ENCODE data around the gene CENPT.

CENPT gene, protein sequence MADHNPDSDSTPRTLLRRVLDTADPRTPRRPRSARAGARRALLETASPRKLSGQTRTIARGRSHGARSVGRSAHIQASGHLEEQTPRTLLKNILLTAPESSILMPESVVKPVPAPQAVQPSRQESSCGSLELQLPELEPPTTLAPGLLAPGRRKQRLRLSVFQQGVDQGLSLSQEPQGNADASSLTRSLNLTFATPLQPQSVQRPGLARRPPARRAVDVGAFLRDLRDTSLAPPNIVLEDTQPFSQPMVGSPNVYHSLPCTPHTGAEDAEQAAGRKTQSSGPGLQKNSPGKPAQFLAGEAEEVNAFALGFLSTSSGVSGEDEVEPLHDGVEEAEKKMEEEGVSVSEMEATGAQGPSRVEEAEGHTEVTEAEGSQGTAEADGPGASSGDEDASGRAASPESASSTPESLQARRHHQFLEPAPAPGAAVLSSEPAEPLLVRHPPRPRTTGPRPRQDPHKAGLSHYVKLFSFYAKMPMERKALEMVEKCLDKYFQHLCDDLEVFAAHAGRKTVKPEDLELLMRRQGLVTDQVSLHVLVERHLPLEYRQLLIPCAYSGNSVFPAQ

DNA sequence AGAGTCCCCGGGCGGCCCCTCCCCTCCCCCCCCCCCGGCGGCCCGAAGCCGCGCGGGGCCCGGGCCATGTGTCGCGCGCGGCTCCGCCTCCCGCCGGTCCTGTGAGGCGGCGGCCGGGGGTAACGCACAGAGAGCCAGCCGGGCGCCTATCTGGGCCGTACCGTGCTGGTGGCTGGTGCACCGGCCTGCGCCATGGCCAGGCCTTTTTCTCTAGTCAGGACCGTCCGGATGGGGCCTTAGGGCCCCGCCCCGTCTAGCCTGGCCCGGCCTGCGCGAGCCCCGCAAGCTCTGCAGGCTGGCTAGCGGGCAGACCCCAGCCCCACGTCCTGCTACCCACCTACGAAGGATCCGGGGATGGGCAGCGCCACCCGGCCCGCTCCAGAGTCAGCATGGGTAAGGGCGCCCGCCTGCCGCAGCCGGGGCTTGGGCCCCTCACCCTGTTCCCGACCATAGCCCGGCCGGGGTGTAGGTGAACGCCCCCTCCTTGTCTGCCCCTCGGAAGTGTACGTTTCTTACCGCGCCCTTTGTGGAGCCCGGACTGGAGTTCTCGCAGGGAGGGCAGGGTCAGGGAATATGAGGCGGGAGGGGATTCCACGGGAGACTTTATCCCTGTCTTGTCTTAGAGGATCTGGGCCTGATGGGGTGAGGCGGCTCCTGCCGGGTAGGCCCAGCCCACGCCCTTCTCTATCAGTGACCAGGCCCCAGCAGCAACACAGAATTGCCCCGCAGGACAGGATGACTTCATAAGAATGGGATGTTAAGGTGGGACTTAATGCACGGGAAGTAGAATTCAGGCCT, at the start of gene CENPT:
Gene CENPT (minus strand): TSS at position 630 of the 798 bp plus-strand sequence. CDS start 13,834 bp downstream, outside the sequence.
- TF ChIP-seq, protein P1, sequence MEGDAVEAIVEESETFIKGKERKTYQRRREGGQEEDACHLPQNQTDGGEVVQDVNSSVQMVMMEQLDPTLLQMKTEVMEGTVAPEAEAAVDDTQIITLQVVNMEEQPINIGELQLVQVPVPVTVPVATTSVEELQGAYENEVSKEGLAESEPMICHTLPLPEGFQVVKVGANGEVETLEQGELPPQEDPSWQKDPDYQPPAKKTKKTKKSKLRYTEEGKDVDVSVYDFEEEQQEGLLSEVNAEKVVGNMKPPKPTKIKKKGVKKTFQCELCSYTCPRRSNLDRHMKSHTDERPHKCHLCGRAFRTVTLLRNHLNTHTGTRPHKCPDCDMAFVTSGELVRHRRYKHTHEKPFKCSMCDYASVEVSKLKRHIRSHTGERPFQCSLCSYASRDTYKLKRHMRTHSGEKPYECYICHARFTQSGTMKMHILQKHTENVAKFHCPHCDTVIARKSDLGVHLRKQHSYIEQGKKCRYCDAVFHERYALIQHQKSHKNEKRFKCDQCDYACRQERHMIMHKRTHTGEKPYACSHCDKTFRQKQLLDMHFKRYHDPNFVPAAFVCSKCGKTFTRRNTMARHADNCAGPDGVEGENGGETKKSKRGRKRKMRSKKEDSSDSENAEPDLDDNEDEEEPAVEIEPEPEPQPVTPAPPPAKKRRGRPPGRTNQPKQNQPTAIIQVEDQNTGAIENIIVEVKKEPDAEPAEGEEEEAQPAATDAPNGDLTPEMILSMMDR (IDR thresholded peaks at IDR 0.05; ENCODE audit: low read length, missing control alignments) = no peak
- peak within 1 kb of the TSS; percentile 92 for H3K4me3 ChIP-seq (replicated peaks; ENCODE audit: low read depth, low read length)
- DNase-seq (ENCODE audit: low read depth) = peak; percentile 57

DNA sequence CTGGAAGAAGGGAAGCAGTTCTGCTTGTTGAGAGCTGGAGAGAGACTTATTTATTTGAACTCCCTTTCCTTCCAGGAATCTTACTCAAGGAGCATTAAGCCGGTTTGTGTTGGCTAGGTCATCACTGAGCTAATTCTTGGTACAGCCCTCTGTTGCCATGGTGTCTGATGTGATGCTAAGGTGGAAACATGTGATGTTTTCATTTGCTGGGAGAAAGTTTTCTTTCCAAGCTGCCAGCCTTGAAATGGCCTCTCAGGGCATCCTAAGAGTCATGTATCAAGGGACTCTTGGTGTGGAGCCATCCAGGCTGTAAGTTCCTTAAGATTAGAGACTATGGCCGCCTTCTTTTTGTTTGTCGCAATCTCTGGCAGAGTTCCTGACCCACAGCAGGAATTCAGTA, 49.7 kb upstream of the CENPT start:
- H3K4me3 ChIP-seq (replicated peaks; ENCODE audit: low read depth, low read length) = no peak overlapping the region
- TF ChIP-seq, protein P1 (IDR thresholded peaks at IDR 0.05; ENCODE audit: low read length, missing control alignments) = no peak
- peak; percentile 56 for DNase-seq (ENCODE audit: low read depth)

DNA sequence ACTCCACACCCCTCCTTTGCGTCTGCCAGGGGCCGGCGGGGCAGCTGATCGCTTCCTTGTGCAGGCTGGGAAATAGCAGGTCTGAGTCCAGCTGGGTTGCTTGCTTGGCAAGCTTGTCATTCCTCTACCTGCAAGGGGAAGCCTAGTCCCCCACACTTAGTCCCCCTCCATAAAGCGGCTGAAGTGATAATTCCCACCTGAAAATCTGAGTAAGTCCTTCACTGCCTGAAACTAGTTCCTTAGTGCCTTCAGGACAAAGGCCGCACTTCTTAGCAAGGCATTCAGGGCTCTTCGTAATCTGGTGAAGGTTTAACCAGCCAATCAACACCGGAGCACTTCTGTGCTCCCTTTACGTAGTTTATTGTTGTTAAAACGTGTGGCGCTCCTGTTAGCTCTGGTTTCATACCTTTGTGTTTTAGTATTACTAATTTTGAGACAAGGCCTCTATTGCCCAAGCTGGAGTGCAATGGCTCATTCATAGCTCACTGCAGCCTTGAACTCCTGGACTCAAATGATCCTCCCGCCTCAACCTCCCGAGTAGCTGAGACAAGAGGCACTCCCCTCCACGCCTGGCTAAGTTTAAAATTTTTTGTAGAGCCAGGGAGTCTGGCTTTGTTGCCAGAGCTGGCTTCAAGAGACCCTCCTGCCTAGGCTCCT, 46.4 kb upstream of the CENPT start:
- DNase-seq (ENCODE audit: low read depth) = no peak
- TF ChIP-seq, protein P1 (IDR thresholded peaks at IDR 0.05; ENCODE audit: low read length, missing control alignments) = no peak
- H3K4me3 ChIP-seq (replicated peaks; ENCODE audit: low read depth, low read length) = peak overlapping the region; percentile 87

DNA sequence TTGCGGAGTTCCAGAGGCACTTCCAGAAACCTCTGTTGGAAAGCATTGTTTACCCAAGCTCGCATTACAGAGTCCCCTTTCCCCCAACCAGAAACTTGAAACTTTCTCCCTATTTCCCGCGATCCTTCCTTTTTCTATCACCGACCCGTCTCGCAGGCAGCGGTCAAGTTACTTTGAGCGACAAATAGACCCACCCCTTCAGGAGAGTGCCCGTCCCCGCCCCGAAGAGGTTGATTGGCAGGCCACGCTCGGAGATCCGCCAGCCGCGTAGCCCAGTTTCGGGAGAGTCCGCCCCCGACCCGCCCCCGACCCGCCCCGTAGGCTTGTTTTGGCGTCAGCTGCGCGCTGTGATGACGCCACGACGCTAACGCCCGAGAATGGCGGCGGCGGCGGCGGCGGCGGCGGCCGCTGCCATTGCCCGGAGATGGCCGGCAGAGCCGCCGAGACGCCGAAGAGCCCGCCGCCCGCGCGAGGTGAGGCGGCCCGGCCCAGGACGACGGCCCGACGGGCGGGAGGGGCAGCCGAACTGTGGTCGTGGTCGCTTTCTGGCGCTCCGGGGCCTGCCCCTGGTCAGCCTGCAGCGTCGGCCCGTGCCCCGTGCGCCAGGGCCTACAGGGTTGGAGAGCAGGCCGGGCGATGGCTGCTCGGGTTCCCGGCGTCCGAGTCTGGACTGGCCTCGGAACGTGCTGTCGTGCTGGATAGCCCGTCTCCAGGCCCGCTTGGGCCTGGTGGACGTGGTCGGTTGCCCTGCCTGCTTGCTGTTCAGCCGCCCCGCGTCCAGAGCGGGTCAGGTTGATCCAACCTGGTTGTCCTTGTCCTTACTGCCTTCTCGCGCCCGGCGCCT, 45.6 kb upstream of the CENPT start, which contains the start of gene PSKH1:
Gene PSKH1 (plus strand): TSS at position 356 of the 844 bp plus-strand sequence. CDS start 15,496 bp downstream, outside the sequence.
- peak within 1 kb of the TSS; percentile 87 for H3K4me3 ChIP-seq (replicated peaks; ENCODE audit: low read depth, low read length)
- DNase-seq (ENCODE audit: low read depth) = peak; percentile 95
- TF ChIP-seq, protein P1 (IDR thresholded peaks at IDR 0.05; ENCODE audit: low read length, missing control alignments) = no peak

DNA sequence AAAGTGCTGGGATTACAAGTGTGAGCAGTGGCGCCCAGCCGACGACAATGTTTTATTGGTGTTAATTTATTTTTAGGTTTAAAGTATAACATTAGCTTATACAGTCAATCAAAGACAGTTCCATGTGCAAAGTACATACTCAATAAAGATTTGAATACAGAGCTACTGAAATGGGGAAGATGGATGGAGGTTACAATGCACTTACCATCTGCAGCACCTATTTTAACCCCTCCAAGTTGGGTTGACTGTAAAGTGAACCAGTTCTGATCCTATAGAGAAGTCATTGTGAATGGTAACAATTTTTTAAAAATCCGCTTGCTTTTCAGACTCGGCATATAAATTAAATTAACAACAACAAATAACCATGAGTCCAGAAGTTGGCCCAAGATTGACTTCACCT, 44.9 kb upstream of the CENPT start:
- TF ChIP-seq, protein P1 (IDR thresholded peaks at IDR 0.05; ENCODE audit: low read length, missing control alignments) = no peak
- H3K4me3 ChIP-seq (replicated peaks; ENCODE audit: low read depth, low read length) = peak overlapping the region; percentile 48

DNA sequence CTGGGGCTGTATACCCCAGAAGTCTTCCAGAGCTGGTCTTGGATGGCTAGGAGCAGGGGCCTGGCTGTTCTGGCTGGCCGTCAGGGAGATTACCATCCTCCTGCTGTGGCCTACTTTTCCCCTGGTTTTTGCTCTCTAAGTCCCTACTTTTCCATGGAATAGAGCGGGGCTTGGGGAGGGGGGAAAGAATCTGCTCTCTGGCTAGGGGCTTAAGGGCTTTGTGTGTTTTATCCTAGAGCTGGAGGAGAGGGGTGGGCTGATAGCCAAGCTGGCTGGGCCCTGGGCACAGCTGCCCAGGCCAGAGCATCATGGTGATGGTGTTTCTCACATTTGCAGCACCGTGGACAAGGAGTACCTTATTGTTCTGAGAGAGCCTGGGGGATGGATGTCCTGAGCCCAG, 40.8 kb upstream of the CENPT start:
- DNase-seq (ENCODE audit: low read depth) = no peak
- TF ChIP-seq, protein P1 (IDR thresholded peaks at IDR 0.05; ENCODE audit: low read length, missing control alignments) = no peak
- H3K4me3 ChIP-seq (replicated peaks; ENCODE audit: low read depth, low read length) = no peak overlapping the region

More for the DNA sequence above, 44.9 kb upstream of the CENPT start:
- no peak for DNase-seq (ENCODE audit: low read depth)
